WTC11 (cell line): ENCODE results near the gene TAOK3. TPM values are rescaled to one million over a fixed set of nuclear protein-coding genes. Genes with fewer than 3 reads are reported as not detected.

Source experiments
- ATAC-seq: fragments of 200-7000 bp; cut with Tn5 transposase; 2 replicates; pipeline ENCODE4 v1.10.0; 2021; ENCODE audit warnings: mild to moderate bottlenecking, moderate library complexity
- CTCF ChIA-PET: fragments of 300-600 bp; sonication (Branson Sonifier 250); formaldehyde crosslinking; loops from one replicate; lab custom pipeline; 2021; ENCODE audit warnings: antibody characterized with exemption; lab: Charles Lee
- POLR2A ChIA-PET: fragments of 350-600 bp; sonication (Branson Sonifier 250); formaldehyde crosslinking; loops from one replicate; lab custom pipeline; 2021; ENCODE audit warnings: antibody characterized with exemption; lab: Charles Lee
- DNase-seq: peaks from one replicate; pipeline ENCODE4 v3.0.0; 2021; ENCODE audit warnings: low spot score
- H3K27ac Mint-ChIP-seq: 2 replicates; pipeline ENCODE4 v1.8.0; 2021; ENCODE audit warnings: mixed read lengths
- H3K27me3 Mint-ChIP-seq: 2 replicates; pipeline ENCODE4 v1.8.0; 2021; ENCODE audit warnings: low read depth, mild to moderate bottlenecking, moderate library complexity, mixed read lengths
- H3K36me3 Mint-ChIP-seq: 2 replicates; pipeline ENCODE4 v1.8.0; 2021; ENCODE audit warnings: mixed read lengths
- H3K4me1 Mint-ChIP-seq: 2 replicates; pipeline ENCODE4 v1.8.0; 2022; ENCODE audit warnings: mixed read lengths
- H3K4me3 Mint-ChIP-seq: 2 replicates; pipeline ENCODE4 v1.8.0; 2021; ENCODE audit warnings: mild to moderate bottlenecking, moderate library complexity, mixed read lengths
- H3K9me3 Mint-ChIP-seq: 2 replicates; pipeline ENCODE4 v1.8.0; 2021; ENCODE audit warnings: mixed read lengths
- ATF1 ChIP-seq: sonication (generic); formaldehyde crosslinking; IDR thresholded peaks from 2 replicates; pipeline ENCODE4 v1.8.1; 2023; ENCODE audit warnings: mild to moderate bottlenecking, moderate library complexity, missing genetic modification reagents
- CDX4 ChIP-seq: fragments of 250-450 bp; sonication (Bioruptor Pico); IDR thresholded peaks from 2 replicates; pipeline ENCODE4 v1.9.0; 2021; ENCODE audit warnings: moderate library complexity, mild to moderate bottlenecking, inconsistent platforms, borderline replicate concordance
- E2F5 ChIP-seq: sonication (generic); formaldehyde crosslinking; IDR thresholded peaks from 2 replicates; pipeline ENCODE4 v1.8.1; 2022; ENCODE audit warnings: mild to moderate bottlenecking, moderate library complexity, missing genetic modification reagents
- ERG ChIP-seq: fragments of 250-450 bp; sonication (Bioruptor Pico); IDR thresholded peaks from 2 replicates; pipeline ENCODE4 v1.8.0; 2021; ENCODE audit warnings: mild to moderate bottlenecking
- ESRRA ChIP-seq: sonication (generic); formaldehyde crosslinking; IDR thresholded peaks from 2 replicates; pipeline ENCODE4 v1.8.1; 2022; ENCODE audit warnings: mild to moderate bottlenecking, missing genetic modification reagents, borderline replicate concordance
- ETV6 ChIP-seq: sonication (generic); formaldehyde crosslinking; IDR thresholded peaks from 2 replicates; pipeline ENCODE4 v1.8.1; 2022; ENCODE audit warnings: mild to moderate bottlenecking, missing genetic modification reagents
- FOXK1 ChIP-seq: sonication (generic); formaldehyde crosslinking; IDR thresholded peaks from 2 replicates; pipeline ENCODE4 v1.8.0; 2022; ENCODE audit warnings: mild to moderate bottlenecking, moderate library complexity, missing genetic modification reagents
- FOXP1 ChIP-seq: sonication (generic); formaldehyde crosslinking; IDR thresholded peaks from 2 replicates; pipeline ENCODE4 v1.8.0; 2022; ENCODE audit warnings: missing genetic modification reagents, mild to moderate bottlenecking, moderate library complexity, borderline replicate concordance
- IRF2 ChIP-seq: sonication (generic); formaldehyde crosslinking; IDR thresholded peaks from 2 replicates; pipeline ENCODE4 v1.8.0; 2022; ENCODE audit warnings: low read depth, missing genetic modification reagents, borderline replicate concordance
- MYBL2 ChIP-seq: sonication (generic); formaldehyde crosslinking; IDR thresholded peaks from 2 replicates; pipeline ENCODE4 v1.8.1; 2023; ENCODE audit warnings: mild to moderate bottlenecking, moderate library complexity, missing genetic modification reagents
- NFE2L1 ChIP-seq: sonication (generic); formaldehyde crosslinking; IDR thresholded peaks from 2 replicates; pipeline ENCODE4 v1.8.1; 2023; ENCODE audit warnings: missing genetic modification reagents
- NFYB ChIP-seq: sonication (generic); formaldehyde crosslinking; conservative IDR thresholded peaks from 2 replicates; pipeline ENCODE4 v1.8.0; 2022; ENCODE audit warnings: low read depth, missing genetic modification reagents
- NR2C2 ChIP-seq: sonication (generic); formaldehyde crosslinking; IDR thresholded peaks from 2 replicates; pipeline ENCODE4 v1.8.0; 2022; ENCODE audit warnings: mild to moderate bottlenecking, missing genetic modification reagents
- RORB ChIP-seq: fragments of 250-450 bp; sonication (Bioruptor Pico); IDR thresholded peaks from 2 replicates; pipeline ENCODE4 v1.9.0; 2021; ENCODE audit warnings: mild to moderate bottlenecking
- SMAD3 ChIP-seq: sonication (generic); formaldehyde crosslinking; IDR thresholded peaks from 2 replicates; pipeline ENCODE4 v1.8.0; 2022; ENCODE audit warnings: missing genetic modification reagents, mild to moderate bottlenecking, borderline replicate concordance
- SP1 ChIP-seq: sonication (generic); formaldehyde crosslinking; conservative IDR thresholded peaks from 2 replicates; pipeline ENCODE4 v1.8.1; 2022; ENCODE audit warnings: missing genetic modification reagents
- TP53 ChIP-seq: sonication (generic); formaldehyde crosslinking; IDR thresholded peaks from 2 replicates; pipeline ENCODE4 v1.8.1; 2023; ENCODE audit warnings: mild to moderate bottlenecking, missing genetic modification reagents
- USF1 ChIP-seq: sonication (generic); formaldehyde crosslinking; IDR thresholded peaks from 2 replicates; pipeline ENCODE4 v1.8.0; 2022; ENCODE audit warnings: mild to moderate bottlenecking, missing genetic modification reagents
- ZNF121 ChIP-seq: sonication (generic); formaldehyde crosslinking; IDR thresholded peaks from 2 replicates; pipeline ENCODE4 v1.8.0; 2023; ENCODE audit warnings: missing genetic modification reagents
- ZNF138 ChIP-seq: sonication (generic); formaldehyde crosslinking; conservative IDR thresholded peaks from 2 replicates; pipeline ENCODE4 v1.8.1; 2022; ENCODE audit warnings: mild to moderate bottlenecking, moderate library complexity, missing genetic modification reagents
- ZNF317 ChIP-seq: sonication (generic); formaldehyde crosslinking; IDR thresholded peaks from 2 replicates; pipeline ENCODE4 v1.8.1; 2023; ENCODE audit warnings: low read depth, mild to moderate bottlenecking, moderate library complexity, missing genetic modification reagents, borderline replicate concordance
- ZNF396 ChIP-seq: fragments of 250-450 bp; sonication (Bioruptor Pico); IDR thresholded peaks from 2 replicates; pipeline ENCODE4 v1.8.0; 2021; ENCODE audit warnings: mild to moderate bottlenecking, moderate library complexity, borderline replicate concordance
- ZNF425 ChIP-seq: fragments of 250-450 bp; sonication (Bioruptor Pico); conservative IDR thresholded peaks from 2 replicates; pipeline ENCODE4 v1.9.0; 2021; ENCODE audit warnings: mild to moderate bottlenecking
- ZSCAN18 ChIP-seq: fragments of 250-450 bp; sonication (Bioruptor Pico); IDR thresholded peaks from 2 replicates; pipeline ENCODE4 v2.1.2; 2022; ENCODE audit warnings: mild to moderate bottlenecking, moderate library complexity
- total RNA-seq: library from RNA; stranded (reverse); gene quantifications from 3 replicates; pipeline ENCODE4 v1.2.3, GENCODE V29; 2021

The TAOK3 gene
- total RNA-seq, 1 experiment from 2014 or later: 13.0 TPM

GRCh38 chr12:118372541-118373495, at the start of gene TAOK3 (continued):
- no peak for TF ChIP-seq ZNF121 (CRISPR knock-in tag)
- TF ChIP-seq ZNF396 (CRISPR knock-in tag): no peak
- peak; percentile 95 for TF ChIP-seq SP1 (CRISPR knock-in tag)
- 0 out of 2 replicates have a peak, but pooled peaks have one; percentile 37 for TF ChIP-seq FOXP1 (CRISPR knock-in tag)
- TF ChIP-seq ERG (CRISPR knock-in tag): no peak
- TF ChIP-seq ZNF317 (CRISPR knock-in tag): no peak
- no peak for TF ChIP-seq RORB (CRISPR knock-in tag)
- no peak for TF ChIP-seq SMAD3
- 0 out of 2 replicates have a peak, but pooled peaks have one; percentile 48 for TF ChIP-seq ESRRA (CRISPR knock-in tag)
- TF ChIP-seq ETV6: no peak
- no peak for TF ChIP-seq ZNF138
- no peak for TF ChIP-seq NR2C2 (CRISPR knock-in tag)
- no peak for TF ChIP-seq IRF2 (CRISPR knock-in tag)
- 0 out of 2 replicates have a peak, but pooled peaks have one; percentile 19 for TF ChIP-seq USF1
- no peak for TF ChIP-seq ATF1 (CRISPR knock-in tag)

- no peak overlapping the region for H3K4me3 Mint-ChIP-seq
- no peaks in the 10 kb centered on the region; the same call in 1 of the 2 replicates for H3K27me3 Mint-ChIP-seq
- H3K9me3 Mint-ChIP-seq: peaks cover 3% of the 10 kb centered on the region
- ATAC-seq (no peak), DNase-seq (no peak)
- no peak for TF ChIP-seq ZSCAN18
- no peaks in the 10 kb centered on the region for H3K4me1 Mint-ChIP-seq
- H3K27ac Mint-ChIP-seq: no peak overlapping the region
- POLR2A ChIA-PET: no interaction called here
- CTCF ChIA-PET: no interaction called here
- peaks cover 25% of the 10 kb centered on the region for H3K36me3 Mint-ChIP-seq
Measured at GRCh38 chr12:118420673-118421072, 48.0 kb upstream of the TAOK3 start.

GRCh38 chr12:118418385-118419057, 45.8 kb upstream of the TAOK3 start:
- no peak overlapping the region; the same call in 1 of the 2 replicates for H3K27ac Mint-ChIP-seq
- CTCF ChIA-PET: no interaction called here

More at GRCh38 chr12:118418385-118419057, 45.8 kb upstream of the TAOK3 start:
- no peaks in the 10 kb centered on the region; the same call in 1 of the 2 replicates for H3K27me3 Mint-ChIP-seq
- POLR2A ChIA-PET: no interaction called here
- ATAC-seq (no peak), DNase-seq (no peak)
- TF ChIP-seq NFE2L1 (CRISPR knock-in tag) (no peak), TP53 (CRISPR knock-in tag) (no peak), ZNF425 (CRISPR knock-in tag) (no peak), NFYB (CRISPR knock-in tag) (no peak), CDX4 (CRISPR knock-in tag) (no peak), FOXK1 (CRISPR knock-in tag) (no peak), SMAD3 (no peak), MYBL2 (no peak), E2F5 (CRISPR knock-in tag) (no peak)
- H3K4me3 Mint-ChIP-seq: no peak overlapping the region
- H3K36me3 Mint-ChIP-seq: peaks cover 44% of the 10 kb centered on the region
- no peaks in the 10 kb centered on the region for H3K4me1 Mint-ChIP-seq
- no peaks in the 10 kb centered on the region for H3K9me3 Mint-ChIP-seq
